ENCODE results near the gene CFAP46.

GRCh38 chr10:132836248-132836831 is 106.0 kb downstream of the CFAP46 start:
- TF ChIP-seq CTCF (IDR thresholded peaks at IDR 0.05) (no peak), POLR2A (IDR thresholded peaks at IDR 0.05; ENCODE audit: low read depth) (no peak), EP300 (IDR thresholded peaks at IDR 0.05) (no peak), POLR2AphosphoS5 (IDR thresholded peaks at IDR 0.05) (no peak)
